Testis (tissue), 3 donors: ENCODE results near the gene TSTD1. TPM values are rescaled to one million over a fixed set of nuclear protein-coding genes. Genes with fewer than 3 reads are reported as not detected.

ENCODE experiments used
- DNase-seq: peaks from one replicate; pipeline ENCODE4 v3.0.0-alpha.2; 2019
- H3K27ac ChIP-seq, 2 donors: fragments of 200-600 bp; sonication (generic); one replicate each; pipeline ENCODE4 v1.5.1; 2019
- H3K27me3 ChIP-seq: fragments of 200-600 bp; sonication (generic); one replicate; pipeline ENCODE4 v1.5.1; 2019
- H3K36me3 ChIP-seq: fragments of 200-600 bp; sonication (generic); one replicate; pipeline ENCODE4 v1.5.1; 2017; ENCODE audit warnings: low read depth; ENCODE audit errors: missing control alignments
- H3K4me1 ChIP-seq: fragments of 200-600 bp; sonication (generic); one replicate; pipeline ENCODE4 v1.5.1; 2019
- H3K4me3 ChIP-seq, 2 donors: fragments of 200-600 bp; sonication (generic); one replicate each; pipeline ENCODE4 v1.5.1; 2017 to 2019
- H3K9me3 ChIP-seq: fragments of 200-600 bp; sonication (generic); one replicate; pipeline ENCODE4 v1.5.1; 2017
- CTCF ChIP-seq, 3 experiments: fragments of 450-650 bp in 2 of 3; fragments of 200-600 bp in 1 of 3; sonication (generic) in 1 of 3; IDR thresholded peaks; one replicate each; pipeline ENCODE4 v1.5.1; 2016 to 2019; ENCODE audit warnings: antibody characterized with exemption in 3 of 3, mild to moderate bottlenecking in 2 of 3, moderate library complexity in 1 of 3
- POLR2A ChIP-seq: fragments of 450-650 bp; IDR thresholded peaks from one replicate; pipeline ENCODE4 v1.6.1; 2017; ENCODE audit warnings: antibody characterized with exemption, mild to moderate bottlenecking, moderate library complexity
- WGBS, 2 donors: methylation state at CpG; one replicate each; pipeline ENCODE4 v1.1.5; 2018; 5-methylcytosine and 5-hydroxymethylcytosine counted together
- intact Hi-C: fragments of 100-400 bp; cut with DNase I; formaldehyde crosslinking; loops from one replicate; pipeline ENCODE4 v1.15.1; 2023; ENCODE audit warnings: low total_unique reads
- polyA plus RNA-seq: library from polyadenylated mRNA; stranded (reverse); fragments of 350-450 nt; fragmentation: Illumina TruSeq; extraction: RNeasy Lipid Tissue Mini Kit (QIAGEN cat#74804); gene quantifications from one replicate; pipeline ENCODE4 v1.2.3, GENCODE V29; 2014; ENCODE audit warnings: low read depth, low replicate concordance; ENCODE audit not compliant: insufficient read depth
- total RNA-seq, 2 donors: library from RNA; depleted of rRNA; stranded (reverse); fragments of >200 nt; gene quantifications; one replicate each; pipeline ENCODE4 v1.2.3, GENCODE V29; 2016

TSTD1 gene
- total and polyA plus RNA-seq, 3 donors from 2014 or later, result 52.2 to 103 (median 100) TPM

GRCh38 chr1:161054232-161054631, 15.5 kb upstream of the TSTD1 start:
- no peak overlapping the region for H3K27ac ChIP-seq
- no peaks in the 10 kb centered on the region for H3K27me3 ChIP-seq
- H3K4me1 ChIP-seq, result no peaks in the 10 kb centered on the region
- 76 to 92% methylated on average over 2 to 4 of the region's 4 CpGs for WGBS, 2 donors
- no peaks in the 10 kb centered on the region for H3K36me3 ChIP-seq
- no peaks in the 10 kb centered on the region for H3K9me3 ChIP-seq
- intact Hi-C loops, result no loop called here
- H3K4me3 ChIP-seq, result no peak overlapping the region
- no peak for DNase-seq
- TF ChIP-seq CTCF (IDR thresholded peaks at IDR 0.05) (no peak), POLR2A (no peak)

- Histone ChIP-seq H3K4me3 (no peak overlapping the region), H3K27ac (no peak overlapping the region), H3K27me3 (no peaks in the 10 kb centered on the region), H3K4me1 (no peaks in the 10 kb centered on the region), H3K36me3 (no peaks in the 10 kb centered on the region), H3K9me3 (no peaks in the 10 kb centered on the region)
- TF ChIP-seq POLR2A, result no peak
- no peak for TF ChIP-seq CTCF (IDR thresholded peaks at IDR 0.05)
- no peak for DNase-seq
- intact Hi-C loops, result no loop called here
- WGBS, 2 donors, result 68 to 83% methylated on average over 3 of the region's 3 CpGs
Observed at GRCh38 chr1:161052899-161053298, 14.1 kb upstream of the TSTD1 start.

- no peak for TF ChIP-seq POLR2A
- no peak for TF ChIP-seq CTCF (IDR thresholded peaks at IDR 0.05)
- Histone ChIP-seq H3K4me1 (no peaks in the 10 kb centered on the region), H3K27me3 (no peaks in the 10 kb centered on the region), H3K27ac (no peak overlapping the region), H3K36me3 (no peaks in the 10 kb centered on the region), H3K9me3 (no peaks in the 10 kb centered on the region), H3K4me3 (no peak overlapping the region)
- intact Hi-C loops, result no loop called here
- no peak for DNase-seq
- 90 to 95% methylated on average over 7 to 10 of the region's 10 CpGs for WGBS, 2 donors
Observed at GRCh38 chr1:161051219-161051618, 12.5 kb upstream of the TSTD1 start.

- 89 to 92% methylated on average over 4 to 5 of the region's 5 CpGs for WGBS, 2 donors
- H3K36me3 ChIP-seq, result no peaks in the 10 kb centered on the region
- H3K27ac ChIP-seq, result no peak overlapping the region
- intact Hi-C loops, result no loop called here
- no peaks in the 10 kb centered on the region for H3K9me3 ChIP-seq
- no peak overlapping the region for H3K4me3 ChIP-seq
- no peaks in the 10 kb centered on the region for H3K27me3 ChIP-seq
- peaks cover 5% of the 10 kb centered on the region for H3K4me1 ChIP-seq
- no peak for DNase-seq
- TF ChIP-seq POLR2A (no peak), CTCF (IDR thresholded peaks at IDR 0.05) (no peak)
Observed at GRCh38 chr1:161048949-161049722, 10.4 kb upstream of the TSTD1 start.
